SK-N-MC (cell line): ENCODE data around the gene INHBC.

Experiments used
- EZH2 ChIP-seq: fragments of 200-600 bp; sonication (generic); IDR thresholded peaks from one replicate; pipeline ENCODE4 v1.6.1; 2017; ENCODE audit warnings: antibody characterized with exemption
- POLR2AphosphoS5 ChIP-seq: IDR thresholded peaks from 2 replicates; pipeline ENCODE4 v1.6.1; 2012; ENCODE audit warnings: mild to moderate bottlenecking, low read depth, low read length, borderline replicate concordance

DNA sequence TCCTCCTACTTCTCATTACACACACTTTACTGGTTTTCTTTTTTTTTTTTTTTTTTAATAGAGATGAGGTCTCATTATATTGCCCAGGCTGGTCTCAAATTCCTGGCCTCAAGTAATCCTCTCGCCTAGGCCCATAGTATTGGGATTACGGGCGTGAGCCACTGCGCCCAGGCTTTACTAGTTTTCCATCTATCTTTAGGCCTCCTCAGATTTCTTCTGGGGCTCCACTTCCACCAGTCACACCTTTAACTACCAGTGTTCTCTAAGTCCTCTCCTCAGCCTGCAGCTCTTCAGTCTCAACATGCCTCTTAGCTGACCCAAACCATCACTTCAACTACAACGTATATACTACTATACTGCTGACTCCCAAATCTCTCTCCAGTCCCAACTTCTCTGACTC is 14.1 kb upstream of the INHBC start:
- TF ChIP-seq EZH2 (no peak), POLR2AphosphoS5 (no peak)
